AG04449 (cell line): ENCODE measurements around the gene ZBTB7C.

Experiments used
- CTCF ChIA-PET: fragments of 350-600 bp; formaldehyde crosslinking; extraction: SDS; loops from one replicate; lab custom pipeline; 2021; ENCODE audit warnings: antibody characterized with exemption; lab: Yijun Ruan, JAX
- POLR2A ChIA-PET: fragments of 400-600, 350-600 bp; formaldehyde crosslinking; extraction: SDS; loops from one replicate; lab custom pipeline; 2020; ENCODE audit warnings: antibody characterized with exemption, inconsistent platforms; lab: Yijun Ruan, JAX
- DNase-seq: peaks from one replicate; pipeline ENCODE4 v3.0.0-alpha.2; 2010; ENCODE audit warnings: low read depth, low spot score
- H3K4me3 ChIP-seq: 2 replicates; pipeline ENCODE4 v1.5.1; 2011; ENCODE audit warnings: low read depth, mild to moderate bottlenecking, control low read depth, low read length
- CTCF ChIP-seq: IDR thresholded peaks from one replicate; pipeline ENCODE4 v1.5.1; 2011; ENCODE audit warnings: mild to moderate bottlenecking, moderate library complexity, low read length, control low read depth, inconsistent platforms; ENCODE audit not compliant: insufficient read depth; ENCODE audit errors: missing control alignments

ZBTB7C gene

GRCh38 chr18:48376406-48376805, 32.8 kb downstream of the ZBTB7C start:
- TF ChIP-seq CTCF = no peak
- no peak overlapping the region for H3K4me3 ChIP-seq
- CTCF ChIA-PET = no interaction called here
- POLR2A ChIA-PET = no interaction called here
- DNase-seq = no peak

GRCh38 chr18:48375150-48375800, 33.9 kb downstream of the ZBTB7C start:
- no peak overlapping the region for H3K4me3 ChIP-seq
- ChIA-PET POLR2A (no interaction called here), CTCF (no interaction called here)
- no peak for TF ChIP-seq CTCF
- DNase-seq = no peak

GRCh38 chr18:48374423-48375149, 34.6 kb downstream of the ZBTB7C start:
- TF ChIP-seq CTCF = no peak
- H3K4me3 ChIP-seq = no peak overlapping the region
- DNase-seq = no peak
- ChIA-PET POLR2A (no interaction called here), CTCF (no interaction called here)

DNA sequence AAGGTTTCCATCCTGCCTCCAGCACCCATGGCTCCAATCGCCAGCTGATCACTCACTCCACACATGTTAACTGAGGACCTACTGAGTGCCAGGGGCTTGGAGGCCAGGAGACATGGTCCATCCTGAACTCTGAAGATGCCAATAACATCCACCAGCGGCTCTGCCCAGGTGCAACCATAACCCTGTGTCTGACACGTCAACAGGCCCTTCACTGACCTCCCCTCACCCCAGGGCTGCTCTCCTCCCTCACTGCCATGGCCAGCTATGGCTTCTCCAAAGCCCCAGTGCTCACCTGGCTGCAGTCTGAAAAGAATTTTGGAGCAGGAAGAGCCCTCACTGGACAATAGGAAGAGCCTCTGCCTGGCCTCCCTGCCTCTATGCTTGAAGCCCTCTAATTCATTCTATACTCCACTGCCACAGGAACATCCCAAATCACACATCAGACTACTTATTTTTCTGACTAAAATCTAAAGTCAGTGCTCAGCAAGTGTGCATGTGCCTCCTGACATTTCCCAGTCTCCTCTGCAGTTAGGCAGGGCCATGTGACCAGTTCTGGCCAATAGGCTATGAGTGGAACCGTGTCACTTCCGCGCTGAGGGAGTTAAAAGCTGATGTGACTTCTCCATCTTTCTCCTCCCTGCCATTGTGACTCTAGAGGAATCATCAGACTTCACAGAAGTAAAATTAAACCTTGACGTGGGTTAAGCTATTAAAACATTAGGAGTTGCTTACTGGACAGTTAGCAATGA, 37.2 kb downstream of the ZBTB7C start:
- ChIA-PET POLR2A (no interaction called here), CTCF (no interaction called here)
- DNase-seq = no peak
- no peak for TF ChIP-seq CTCF
- H3K4me3 ChIP-seq = no peak overlapping the region

GRCh38 chr18:48367557-48367956, 41.6 kb downstream of the ZBTB7C start:
- TF ChIP-seq CTCF = no peak
- ChIA-PET POLR2A (no interaction called here), CTCF (no interaction called here)
- DNase-seq = no peak
- no peak overlapping the region for H3K4me3 ChIP-seq

GRCh38 chr18:48365965-48366364, 43.2 kb downstream of the ZBTB7C start:
- ChIA-PET POLR2A (no interaction called here), CTCF (no interaction called here)
- H3K4me3 ChIP-seq = no peak overlapping the region
- no peak for TF ChIP-seq CTCF
- DNase-seq = no peak
